ENCODE data around the gene ZNF750.

The ZNF750 gene

GRCh38 chr17:82878527-82878926 lies 38.7 kb upstream of the ZNF750 start:
- TF ChIP-seq CTCF (IDR thresholded peaks at IDR 0.05; ENCODE audit: control insufficient read depth, insufficient read depth, low read depth, low read length, missing control alignments), result no peak
- no peak overlapping the region for H3K4me3 ChIP-seq (ENCODE audit: control insufficient read depth, low read depth, low read length)
- DNase-seq (ENCODE audit: low read depth), result no peak

GRCh38 chr17:82876602-82877379 lies 37.0 kb upstream of the ZNF750 start:
- no peak overlapping the region for H3K4me3 ChIP-seq (ENCODE audit: control insufficient read depth, low read depth, low read length)
- peak; percentile 71 for TF ChIP-seq CTCF (IDR thresholded peaks at IDR 0.05; ENCODE audit: control insufficient read depth, insufficient read depth, low read depth, low read length, missing control alignments)
- DNase-seq (ENCODE audit: low read depth), result peak; percentile 58

- no peak for DNase-seq (ENCODE audit: low read depth)
- no peak for TF ChIP-seq CTCF (IDR thresholded peaks at IDR 0.05; ENCODE audit: control insufficient read depth, insufficient read depth, low read depth, low read length, missing control alignments)
- H3K4me3 ChIP-seq (ENCODE audit: control insufficient read depth, low read depth, low read length), result no peak overlapping the region
Measured at GRCh38 chr17:82876149-82876548, 36.3 kb upstream of the ZNF750 start.

GRCh38 chr17:82875407-82875856 lies 35.6 kb upstream of the ZNF750 start:
- H3K4me3 ChIP-seq (ENCODE audit: control insufficient read depth, low read depth, low read length), result no peak overlapping the region
- no peak for DNase-seq (ENCODE audit: low read depth)
- no peak for TF ChIP-seq CTCF (IDR thresholded peaks at IDR 0.05; ENCODE audit: control insufficient read depth, insufficient read depth, low read depth, low read length, missing control alignments)

- no peak overlapping the region for H3K4me3 ChIP-seq (ENCODE audit: control insufficient read depth, low read depth, low read length)
- no peak for TF ChIP-seq CTCF (IDR thresholded peaks at IDR 0.05; ENCODE audit: control insufficient read depth, insufficient read depth, low read depth, low read length, missing control alignments)
- no peak for DNase-seq (ENCODE audit: low read depth)
Measured at GRCh38 chr17:82874011-82874835, 34.4 kb upstream of the ZNF750 start.

GRCh38 chr17:82873521-82873920 lies 33.7 kb upstream of the ZNF750 start:
- no peak for TF ChIP-seq CTCF (IDR thresholded peaks at IDR 0.05; ENCODE audit: control insufficient read depth, insufficient read depth, low read depth, low read length, missing control alignments)
- DNase-seq (ENCODE audit: low read depth), result no peak
- no peak overlapping the region for H3K4me3 ChIP-seq (ENCODE audit: control insufficient read depth, low read depth, low read length)

All from AG09309 (cell line).